SU-DHL-6 (cell line): ENCODE measurements around the gene BANF2.

Experiments
- EZH2phosphoT487 ChIP-seq: fragments of 200-600 bp; sonication (generic), shearing (Covaris generic); conservative IDR thresholded peaks from 2 replicates; pipeline ENCODE4 v1.6.1; 2018; ENCODE audit warnings: mild to moderate bottlenecking, antibody characterized with exemption, low read length, moderate library complexity, mixed read lengths
- TF ChIP-seq, protein P1 (sequence below): fragments of 200-600 bp; sonication (generic); IDR thresholded peaks from one replicate; pipeline ENCODE4 v1.5.1; 2017; ENCODE audit warnings: antibody characterized with exemption, mild to moderate bottlenecking, low read length, moderate library complexity; ENCODE audit not compliant: insufficient read depth, poor library complexity, severe bottlenecking

DNA sequence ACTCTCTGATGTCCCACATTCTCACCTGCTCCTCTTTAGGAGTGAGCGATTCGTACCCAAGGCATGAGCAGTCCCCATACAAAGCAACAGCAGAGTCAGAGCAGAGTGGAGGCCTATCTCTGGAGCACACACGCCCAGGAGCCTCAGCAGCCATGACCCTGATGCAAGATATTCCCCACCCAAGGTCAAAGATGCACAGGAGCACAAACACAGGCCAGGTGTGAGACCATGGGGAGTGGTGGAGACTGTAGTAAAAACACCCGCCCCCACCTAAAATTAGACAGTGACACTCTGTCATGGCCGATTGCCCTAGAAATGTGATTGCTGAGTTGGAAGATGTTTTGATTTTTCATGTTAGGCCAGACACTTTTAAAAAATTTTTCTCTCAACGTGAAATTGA lies 39.1 kb upstream of the BANF2 start:
- no peak for TF ChIP-seq EZH2phosphoT487
- TF ChIP-seq, protein P1, sequence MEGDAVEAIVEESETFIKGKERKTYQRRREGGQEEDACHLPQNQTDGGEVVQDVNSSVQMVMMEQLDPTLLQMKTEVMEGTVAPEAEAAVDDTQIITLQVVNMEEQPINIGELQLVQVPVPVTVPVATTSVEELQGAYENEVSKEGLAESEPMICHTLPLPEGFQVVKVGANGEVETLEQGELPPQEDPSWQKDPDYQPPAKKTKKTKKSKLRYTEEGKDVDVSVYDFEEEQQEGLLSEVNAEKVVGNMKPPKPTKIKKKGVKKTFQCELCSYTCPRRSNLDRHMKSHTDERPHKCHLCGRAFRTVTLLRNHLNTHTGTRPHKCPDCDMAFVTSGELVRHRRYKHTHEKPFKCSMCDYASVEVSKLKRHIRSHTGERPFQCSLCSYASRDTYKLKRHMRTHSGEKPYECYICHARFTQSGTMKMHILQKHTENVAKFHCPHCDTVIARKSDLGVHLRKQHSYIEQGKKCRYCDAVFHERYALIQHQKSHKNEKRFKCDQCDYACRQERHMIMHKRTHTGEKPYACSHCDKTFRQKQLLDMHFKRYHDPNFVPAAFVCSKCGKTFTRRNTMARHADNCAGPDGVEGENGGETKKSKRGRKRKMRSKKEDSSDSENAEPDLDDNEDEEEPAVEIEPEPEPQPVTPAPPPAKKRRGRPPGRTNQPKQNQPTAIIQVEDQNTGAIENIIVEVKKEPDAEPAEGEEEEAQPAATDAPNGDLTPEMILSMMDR = no peak
